ENCODE results near the gene DZIP1. TPM values are rescaled to one million over a fixed set of nuclear protein-coding genes. Genes with fewer than 3 reads are reported as not detected.
"Not testable (repeated sequence)": the region's sequence is repeated elsewhere in the genome, so short reads cannot be mapped to it uniquely, and the experiment has no call there.

The DZIP1 gene
- total RNA-seq, 1 donor from 2014 or later: 62.8 TPM

- TF ChIP-seq CTCF (IDR thresholded peaks at IDR 0.05; ENCODE audit: unreplicated experiment): no peak
- no peak overlapping the region for H3K4me3 Mint-ChIP-seq
- H3K27me3 Mint-ChIP-seq (ENCODE audit: low read depth): no peaks in the 10 kb centered on the region
- H3K36me3 Mint-ChIP-seq: peaks cover 38% of the 10 kb centered on the region
- no peaks in the 10 kb centered on the region for H3K9me3 Mint-ChIP-seq
- no peak for DNase-seq (ENCODE audit: low spot score in 2 of 2, unreplicated experiment in 2 of 2)
- no peaks in the 10 kb centered on the region for H3K4me1 Mint-ChIP-seq
- no peak overlapping the region for H3K27ac Mint-ChIP-seq
Observed at GRCh38 chr13:95579303-95579702, 65.2 kb downstream of the DZIP1 start.

DNA sequence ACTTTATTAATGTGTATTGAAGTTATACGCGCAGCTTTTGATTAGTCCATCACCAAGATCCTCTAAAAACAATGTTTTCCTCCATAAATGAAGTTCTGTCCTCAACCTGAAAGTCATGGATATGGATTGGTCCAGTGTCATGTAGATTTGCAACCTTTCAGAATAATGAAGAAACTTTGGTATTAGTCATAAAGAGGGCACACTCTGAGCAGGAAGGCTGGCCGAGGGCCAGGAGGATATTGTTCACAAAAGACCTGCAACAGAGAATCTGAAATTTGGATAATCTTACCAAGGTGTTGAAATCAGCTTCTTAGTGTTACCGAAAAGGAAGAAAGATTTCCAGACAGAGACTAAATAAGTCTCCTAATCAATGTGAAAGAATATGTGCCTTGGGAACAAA, 71.3 kb downstream of the DZIP1 start:
- no peaks in the 10 kb centered on the region for H3K4me1 Mint-ChIP-seq
- H3K4me3 Mint-ChIP-seq: no peak overlapping the region
- no peaks in the 10 kb centered on the region for H3K27me3 Mint-ChIP-seq (ENCODE audit: low read depth)
- H3K9me3 Mint-ChIP-seq: peaks cover 4% of the 10 kb centered on the region
- H3K27ac Mint-ChIP-seq: no peak overlapping the region
- no peak for DNase-seq (ENCODE audit: low spot score in 2 of 2, unreplicated experiment in 2 of 2)
- peaks cover 4% of the 10 kb centered on the region for H3K36me3 Mint-ChIP-seq
- TF ChIP-seq CTCF (IDR thresholded peaks at IDR 0.05; ENCODE audit: unreplicated experiment): no peak

DNA sequence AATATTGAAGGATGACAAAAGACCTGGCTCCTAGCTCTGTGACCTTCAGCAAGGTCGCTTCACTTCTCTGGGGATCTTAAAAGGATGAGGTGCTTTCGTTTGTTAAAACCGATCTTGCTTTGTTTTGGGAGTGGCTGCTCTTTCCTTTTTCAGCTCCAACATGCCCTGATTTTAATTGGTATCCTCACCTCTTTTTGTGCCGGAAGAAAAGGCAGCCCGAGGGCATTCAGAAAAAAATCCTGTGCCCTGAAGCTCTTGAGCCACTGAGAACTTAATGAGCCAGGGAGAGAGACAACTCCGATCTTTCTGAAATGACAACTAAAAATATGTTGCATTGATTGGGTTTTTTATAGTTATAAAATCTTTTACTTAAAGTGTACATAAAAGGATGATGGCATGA, 72.6 kb downstream of the DZIP1 start:
- TF ChIP-seq CTCF (IDR thresholded peaks at IDR 0.05; ENCODE audit: unreplicated experiment): no peak
- H3K27ac Mint-ChIP-seq: no peak overlapping the region
- no peaks in the 10 kb centered on the region for H3K27me3 Mint-ChIP-seq (ENCODE audit: low read depth)
- H3K36me3 Mint-ChIP-seq: peaks cover 4% of the 10 kb centered on the region
- H3K9me3 Mint-ChIP-seq: peaks cover 9% of the 10 kb centered on the region
- no peak for DNase-seq (ENCODE audit: low spot score in 2 of 2, unreplicated experiment in 2 of 2)
- no peaks in the 10 kb centered on the region for H3K4me1 Mint-ChIP-seq
- H3K4me3 Mint-ChIP-seq: no peak overlapping the region

DNA sequence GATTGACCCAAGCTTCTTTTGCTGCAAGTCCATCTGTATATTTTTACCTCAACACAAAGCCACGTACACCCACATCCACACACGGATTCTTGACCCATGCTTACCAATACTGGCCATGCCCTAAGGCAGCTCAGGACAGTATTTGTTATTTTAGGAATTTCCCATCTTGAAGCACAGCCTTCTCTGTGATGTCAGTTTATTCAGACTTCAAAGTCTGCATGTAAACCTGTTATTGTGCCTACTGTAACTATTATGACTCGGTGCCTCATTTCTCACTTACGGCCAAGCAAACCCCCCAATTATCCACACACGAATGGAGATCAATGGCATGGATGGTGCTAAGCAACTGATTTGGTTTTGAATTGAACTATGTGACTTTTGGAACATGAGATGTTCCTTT, 74.5 kb downstream of the DZIP1 start:
- H3K4me1 Mint-ChIP-seq: no peaks in the 10 kb centered on the region
- H3K27ac Mint-ChIP-seq: no peak overlapping the region
- H3K4me3 Mint-ChIP-seq: no peak overlapping the region

GRCh38 chr13:95568131-95568530, 76.4 kb downstream of the DZIP1 start:
- H3K9me3 Mint-ChIP-seq: peaks cover 15% of the 10 kb centered on the region
- TF ChIP-seq CTCF (IDR thresholded peaks at IDR 0.05; ENCODE audit: unreplicated experiment): no peak
- H3K4me1 Mint-ChIP-seq: no peaks in the 10 kb centered on the region
- no peak overlapping the region for H3K27ac Mint-ChIP-seq
- H3K27me3 Mint-ChIP-seq (ENCODE audit: low read depth): no peaks in the 10 kb centered on the region
- H3K4me3 Mint-ChIP-seq: no peak overlapping the region
- no peak for DNase-seq (ENCODE audit: low spot score in 2 of 2, unreplicated experiment in 2 of 2)
- no peaks in the 10 kb centered on the region for H3K36me3 Mint-ChIP-seq

More for the DNA sequence above, 74.5 kb downstream of the DZIP1 start:
- H3K27me3 Mint-ChIP-seq (ENCODE audit: low read depth): no peaks in the 10 kb centered on the region
- TF ChIP-seq CTCF (IDR thresholded peaks at IDR 0.05; ENCODE audit: unreplicated experiment): no peak
- H3K9me3 Mint-ChIP-seq: peaks cover 19% of the 10 kb centered on the region
- DNase-seq (ENCODE audit: low spot score in 2 of 2, unreplicated experiment in 2 of 2): no peak
- H3K36me3 Mint-ChIP-seq: peaks cover 4% of the 10 kb centered on the region

- not testable (repeated sequence) for H3K4me3 Mint-ChIP-seq; H3K36me3 Mint-ChIP-seq; H3K27ac Mint-ChIP-seq; DNase-seq (ENCODE audit: low spot score in 2 of 2, unreplicated experiment in 2 of 2); H3K27me3 Mint-ChIP-seq (ENCODE audit: low read depth); H3K4me1 Mint-ChIP-seq
- peaks cover 15% of the 10 kb centered on the region for H3K9me3 Mint-ChIP-seq
Observed at GRCh38 chr13:95565758-95566157, 78.7 kb downstream of the DZIP1 start.

Measured in mesothelial cell of epicardium (in vitro differentiated cells).